WTC11 (cell line): ENCODE measurements around the gene CTNS. TPM values are rescaled to one million over a fixed set of nuclear protein-coding genes. Genes with fewer than 3 reads are reported as not detected.

Experiments used
- ATAC-seq: fragments of 200-7000 bp; cut with Tn5 transposase; 2 replicates; pipeline ENCODE4 v1.10.0; 2021; ENCODE audit warnings: mild to moderate bottlenecking, moderate library complexity
- CTCF ChIA-PET: fragments of 300-600 bp; sonication (Branson Sonifier 250); formaldehyde crosslinking; loops from one replicate; lab custom pipeline; 2021; ENCODE audit warnings: antibody characterized with exemption; lab: Charles Lee
- POLR2A ChIA-PET: fragments of 350-600 bp; sonication (Branson Sonifier 250); formaldehyde crosslinking; loops from one replicate; lab custom pipeline; 2021; ENCODE audit warnings: antibody characterized with exemption; lab: Charles Lee
- DNase-seq: peaks from one replicate; pipeline ENCODE4 v3.0.0; 2021; ENCODE audit warnings: low spot score
- H3K27ac Mint-ChIP-seq: 2 replicates; pipeline ENCODE4 v1.8.0; 2021; ENCODE audit warnings: mixed read lengths
- H3K27me3 Mint-ChIP-seq: 2 replicates; pipeline ENCODE4 v1.8.0; 2021; ENCODE audit warnings: low read depth, mild to moderate bottlenecking, moderate library complexity, mixed read lengths
- H3K36me3 Mint-ChIP-seq: 2 replicates; pipeline ENCODE4 v1.8.0; 2021; ENCODE audit warnings: mixed read lengths
- H3K4me1 Mint-ChIP-seq: 2 replicates; pipeline ENCODE4 v1.8.0; 2022; ENCODE audit warnings: mixed read lengths
- H3K4me3 Mint-ChIP-seq: 2 replicates; pipeline ENCODE4 v1.8.0; 2021; ENCODE audit warnings: mild to moderate bottlenecking, moderate library complexity, mixed read lengths
- H3K9me3 Mint-ChIP-seq: 2 replicates; pipeline ENCODE4 v1.8.0; 2021; ENCODE audit warnings: mixed read lengths
- AFF4 ChIP-seq: sonication (generic); formaldehyde crosslinking; IDR thresholded peaks from 2 replicates; pipeline ENCODE4 v1.8.1; 2023; ENCODE audit warnings: mild to moderate bottlenecking, missing genetic modification reagents, borderline replicate concordance
- ATF2 ChIP-seq: sonication (generic); formaldehyde crosslinking; IDR thresholded peaks from 2 replicates; pipeline ENCODE4 v1.8.1; 2022; ENCODE audit warnings: low read depth, missing genetic modification reagents, borderline replicate concordance
- E2F4 ChIP-seq: sonication (generic); formaldehyde crosslinking; IDR thresholded peaks from 2 replicates; pipeline ENCODE4 v1.8.1; 2022; ENCODE audit warnings: low read depth, mild to moderate bottlenecking, moderate library complexity, missing genetic modification reagents, borderline replicate concordance
- ELF4 ChIP-seq: sonication (generic); formaldehyde crosslinking; IDR thresholded peaks from 2 replicates; pipeline ENCODE4 v1.8.1; 2022; ENCODE audit warnings: low read depth, mild to moderate bottlenecking, moderate library complexity, missing genetic modification reagents
- ESRRA ChIP-seq: sonication (generic); formaldehyde crosslinking; IDR thresholded peaks from 2 replicates; pipeline ENCODE4 v1.8.1; 2022; ENCODE audit warnings: mild to moderate bottlenecking, missing genetic modification reagents, borderline replicate concordance
- FOXP4 ChIP-seq: sonication (generic); formaldehyde crosslinking; IDR thresholded peaks from 2 replicates; pipeline ENCODE4 v1.8.0; 2022; ENCODE audit warnings: mild to moderate bottlenecking, missing genetic modification reagents
- IRF2 ChIP-seq: sonication (generic); formaldehyde crosslinking; IDR thresholded peaks from 2 replicates; pipeline ENCODE4 v1.8.0; 2022; ENCODE audit warnings: low read depth, missing genetic modification reagents, borderline replicate concordance
- JAZF1 ChIP-seq: fragments of 250-450 bp; sonication (Bioruptor Pico); IDR thresholded peaks from 2 replicates; pipeline ENCODE4 v1.9.0; 2021; ENCODE audit warnings: moderate library complexity, mild to moderate bottlenecking, inconsistent platforms
- NFYB ChIP-seq: sonication (generic); formaldehyde crosslinking; conservative IDR thresholded peaks from 2 replicates; pipeline ENCODE4 v1.8.0; 2022; ENCODE audit warnings: low read depth, missing genetic modification reagents
- NR1H2 ChIP-seq: sonication (generic); formaldehyde crosslinking; IDR thresholded peaks from 2 replicates; pipeline ENCODE4 v1.9.0; 2021; ENCODE audit warnings: mild to moderate bottlenecking, moderate library complexity, missing genetic modification reagents
- SP1 ChIP-seq: sonication (generic); formaldehyde crosslinking; conservative IDR thresholded peaks from 2 replicates; pipeline ENCODE4 v1.8.1; 2022; ENCODE audit warnings: missing genetic modification reagents
- STAT6 ChIP-seq: sonication (generic); formaldehyde crosslinking; conservative IDR thresholded peaks from 2 replicates; pipeline ENCODE4 v1.8.1; 2023; ENCODE audit warnings: mild to moderate bottlenecking, low read depth, missing genetic modification reagents, moderate library complexity
- TP53 ChIP-seq: sonication (generic); formaldehyde crosslinking; IDR thresholded peaks from 2 replicates; pipeline ENCODE4 v1.8.1; 2023; ENCODE audit warnings: mild to moderate bottlenecking, missing genetic modification reagents
- USF2 ChIP-seq: sonication (generic); formaldehyde crosslinking; IDR thresholded peaks from 2 replicates; pipeline ENCODE4 v1.8.1; 2023; ENCODE audit warnings: mild to moderate bottlenecking, missing genetic modification reagents, moderate library complexity
- ZNF138 ChIP-seq: sonication (generic); formaldehyde crosslinking; conservative IDR thresholded peaks from 2 replicates; pipeline ENCODE4 v1.8.1; 2022; ENCODE audit warnings: mild to moderate bottlenecking, moderate library complexity, missing genetic modification reagents
- ZNF232 ChIP-seq: sonication (generic); formaldehyde crosslinking; IDR thresholded peaks from 2 replicates; pipeline ENCODE4 v1.8.0; 2022; ENCODE audit warnings: mild to moderate bottlenecking, missing genetic modification reagents
- ZNF263 ChIP-seq: sonication (generic); formaldehyde crosslinking; IDR thresholded peaks from 2 replicates; pipeline ENCODE4 v1.8.1; 2022; ENCODE audit warnings: low read depth, mild to moderate bottlenecking, moderate library complexity, missing genetic modification reagents
- ZSCAN18 ChIP-seq: fragments of 250-450 bp; sonication (Bioruptor Pico); IDR thresholded peaks from 2 replicates; pipeline ENCODE4 v2.1.2; 2022; ENCODE audit warnings: mild to moderate bottlenecking, moderate library complexity
- total RNA-seq: library from RNA; stranded (reverse); gene quantifications from 3 replicates; pipeline ENCODE4 v1.2.3, GENCODE V29; 2021

Gene CTNS
- total RNA-seq, 1 experiment from 2014 or later, result 10.7 TPM

- TF ChIP-seq ZSCAN18 (CRISPR knock-in tag), result no peak
- TF ChIP-seq ESRRA, result no peak
- TF ChIP-seq USF2 (CRISPR knock-in tag), result no peak
- no peak for TF ChIP-seq ATF2
- TF ChIP-seq ELF4 (CRISPR knock-in tag), result no peak
These were observed 10.7 kb downstream of the CTNS start (continued) for GRCh38 chr17:3647251-3647650.

GRCh38 chr17:3647769-3648555, 11.4 kb downstream of the CTNS start:
- POLR2A ChIA-PET, result interaction anchor here (0.6 to 1.4 kb wide), 4 partner anchors 12 to 859 kb away, joined by 3 to 10 read pairs (median 3); partner anchors contain the start of genes CTNS, P2RX5 and SHPK
- no peak overlapping the region for H3K4me3 Mint-ChIP-seq

More at GRCh38 chr17:3647769-3648555, 11.4 kb downstream of the CTNS start:
- ATAC-seq (peak; percentile 93), DNase-seq (peak; percentile 58)
- no peaks in the 10 kb centered on the region for H3K4me1 Mint-ChIP-seq
- TF ChIP-seq IRF2 (no peak), SP1 (no peak), USF2 (CRISPR knock-in tag) (no peak), STAT6 (CRISPR knock-in tag) (no peak), ZNF232 (CRISPR knock-in tag) (no peak), ZNF263 (CRISPR knock-in tag) (no peak), FOXP4 (CRISPR knock-in tag) (no peak), NR1H2 (CRISPR knock-in tag) (no peak), E2F4 (CRISPR knock-in tag) (no peak), ZNF138 (no peak), TP53 (CRISPR knock-in tag) (no peak), NFYB (CRISPR knock-in tag) (no peak), AFF4 (CRISPR knock-in tag) (no peak), JAZF1 (CRISPR knock-in tag) (no peak)
- peak overlapping the region; percentile 17; the same call in 1 of the 2 replicates for H3K27ac Mint-ChIP-seq
- H3K36me3 Mint-ChIP-seq, result peaks cover 7% of the 10 kb centered on the region; the same call in 1 of the 2 replicates
- no peaks in the 10 kb centered on the region for H3K27me3 Mint-ChIP-seq
- H3K9me3 Mint-ChIP-seq, result no peaks in the 10 kb centered on the region
- CTCF ChIA-PET, result interaction anchor here (0.6 to 2.9 kb wide), 11 partner anchors 9 to 600 kb away, joined by 3 to 25 read pairs (median 6); partner anchors contain the start of genes CTNS, P2RX5 and SHPK
